ENCODE results near the gene NTN1. TPM values are rescaled to one million over a fixed set of nuclear protein-coding genes. Genes with fewer than 3 reads are reported as not detected.
"Not testable (repeated sequence)": the region's sequence is repeated elsewhere in the genome, so short reads cannot be mapped to it uniquely, and the experiment has no call there.

The NTN1 gene
- 10 to 100 TPM in 2 of 4 donors, 1 to 10 TPM in 2; 3.3 to 19.2 (median 10.4) TPM for total RNA-seq

GRCh38 chr17:9021158-9021991, at the start of gene NTN1:
TSS of gene NTN1 (plus strand) at chr17:9021510. CDS start at chr17:9022374, 864 bp downstream.
- H3K4me1 ChIP-seq: peaks cover 0 to 8% of the 10 kb centered on the region in 2 donors
- H3K36me3 ChIP-seq: no peaks in the 10 kb centered on the region
- peak; percentile 54 to 55 for DNase-seq
- intact Hi-C loops (cut with DNase I; ENCODE audit: low total_unique reads): no loop called here
- TF ChIP-seq POLR2A (IDR thresholded peaks at IDR 0.05) (peak in 1 of 2 donors; percentile 27), CTCF (IDR thresholded peaks at IDR 0.05) (no peak)
- H3K27me3 ChIP-seq: peaks cover 0 to 2% of the 10 kb centered on the region in 2 donors
- peak within 1 kb of the TSS; percentile 67 to 71 for H3K27ac ChIP-seq
- H3K9me3 ChIP-seq: no peaks in the 10 kb centered on the region
- H3K4me3 ChIP-seq: peak within 1 kb of the TSS; percentile 48 to 58

- no peaks in the 10 kb centered on the region for H3K36me3 ChIP-seq
- H3K4me3 ChIP-seq: no peak overlapping the region
- H3K27ac ChIP-seq: no peak overlapping the region
- no peak for DNase-seq
- intact Hi-C loops (cut with DNase I; ENCODE audit: low total_unique reads): no loop called here
- H3K4me1 ChIP-seq: no peaks in the 10 kb centered on the region
- H3K9me3 ChIP-seq: no peaks in the 10 kb centered on the region
- no peaks in the 10 kb centered on the region for H3K27me3 ChIP-seq
- TF ChIP-seq CTCF (IDR thresholded peaks at IDR 0.05) (no peak), POLR2A (IDR thresholded peaks at IDR 0.05) (no peak)
Measured at GRCh38 chr17:8975091-8975725, 46.1 kb upstream of the NTN1 start.

- no peak overlapping the region for H3K4me3 ChIP-seq
- intact Hi-C loops (cut with DNase I; ENCODE audit: low total_unique reads): no loop called here
- TF ChIP-seq POLR2A (IDR thresholded peaks at IDR 0.05): no peak
- no peak for TF ChIP-seq CTCF (IDR thresholded peaks at IDR 0.05)
- H3K4me1 ChIP-seq: no peaks in the 10 kb centered on the region
- no peak overlapping the region for H3K27ac ChIP-seq
- DNase-seq: no peak
- H3K27me3 ChIP-seq: no peaks in the 10 kb centered on the region
- no peaks in the 10 kb centered on the region for H3K36me3 ChIP-seq
- no peaks in the 10 kb centered on the region for H3K9me3 ChIP-seq
Measured at GRCh38 chr17:8976638-8977037, 44.7 kb upstream of the NTN1 start.

GRCh38 chr17:8979715-8980114, 41.6 kb upstream of the NTN1 start:
- no peak for DNase-seq
- H3K36me3 ChIP-seq: no peaks in the 10 kb centered on the region
- H3K4me1 ChIP-seq: no peaks in the 10 kb centered on the region
- H3K27ac ChIP-seq: no peak overlapping the region
- H3K9me3 ChIP-seq: no peaks in the 10 kb centered on the region
- no peaks in the 10 kb centered on the region for H3K27me3 ChIP-seq
- intact Hi-C loops (cut with DNase I; ENCODE audit: low total_unique reads): no loop called here
- no peak overlapping the region for H3K4me3 ChIP-seq
- TF ChIP-seq POLR2A (IDR thresholded peaks at IDR 0.05) (no peak), CTCF (IDR thresholded peaks at IDR 0.05) (no peak)

GRCh38 chr17:8981443-8981842, 39.9 kb upstream of the NTN1 start:
- intact Hi-C loops (cut with DNase I; ENCODE audit: low total_unique reads): no loop called here
- Histone ChIP-seq H3K4me1 (no peaks in the 10 kb centered on the region), H3K27ac (no peak overlapping the region), H3K9me3 (no peaks in the 10 kb centered on the region), H3K36me3 (no peaks in the 10 kb centered on the region), H3K4me3 (no peak overlapping the region), H3K27me3 (no peaks in the 10 kb centered on the region)
- no peak for DNase-seq
- no peak for TF ChIP-seq POLR2A (IDR thresholded peaks at IDR 0.05)
- TF ChIP-seq CTCF (IDR thresholded peaks at IDR 0.05): no peak

GRCh38 chr17:8984225-8984624, 37.1 kb upstream of the NTN1 start:
- H3K36me3 ChIP-seq; H3K27ac ChIP-seq; H3K27me3 ChIP-seq; H3K4me3 ChIP-seq; intact Hi-C loops (cut with DNase I; ENCODE audit: low total_unique reads); DNase-seq; H3K9me3 ChIP-seq; H3K4me1 ChIP-seq: not testable (repeated sequence)

All from uterus (tissue), 4 donors.